HG03521 (cell line): Measurements from ENCODE around the gene TPTE2.
"Not testable (repeated sequence)": the region's sequence is repeated elsewhere in the genome, so short reads cannot be mapped to it uniquely, and the experiment has no call there.

Experiments used
- ATAC-seq: cut with Tn5 transposase; IDR thresholded peaks from one replicate; pipeline ENCODE4 v1.9.1; 2021; ENCODE audit warnings: mild to moderate bottlenecking, moderate library complexity; ENCODE audit not compliant: unreplicated experiment

The TPTE2 gene

GRCh38 chr13:19561127-19561582 is at the start of gene TPTE2:
TPTE2 (minus strand) TSS chr13:19561532; CDS start chr13:19503234, 58,298 bp downstream.
- not testable (repeated sequence) for ATAC-seq

- ATAC-seq = no peak
Measured at GRCh38 chr13:19607523-19608078, 46.3 kb upstream of the TPTE2 start.

- no peak for ATAC-seq
Measured at GRCh38 chr13:19606737-19607136, 45.4 kb upstream of the TPTE2 start.

GRCh38 chr13:19606152-19606551 is 44.8 kb upstream of the TPTE2 start:
- ATAC-seq = no peak

GRCh38 chr13:19605161-19605955 is 44.0 kb upstream of the TPTE2 start:
- ATAC-seq = no peak

GRCh38 chr13:19604306-19604705 is 43.0 kb upstream of the TPTE2 start:
- ATAC-seq = no peak

GRCh38 chr13:19601749-19602725 is 40.7 kb upstream of the TPTE2 start:
- ATAC-seq = peak; percentile 88

GRCh38 chr13:19597523-19597922 is 36.2 kb upstream of the TPTE2 start:
- ATAC-seq = no peak

- no peak for ATAC-seq
Measured at GRCh38 chr13:19596960-19597361, 35.6 kb upstream of the TPTE2 start.

GRCh38 chr13:19596086-19596485 is 34.8 kb upstream of the TPTE2 start:
- ATAC-seq = no peak

- no peak for ATAC-seq
Measured at GRCh38 chr13:19592657-19593180, 31.4 kb upstream of the TPTE2 start.

- no peak for ATAC-seq
Measured at GRCh38 chr13:19591864-19592263, 30.5 kb upstream of the TPTE2 start.

- ATAC-seq = no peak
Measured at GRCh38 chr13:19590423-19590822, 29.1 kb upstream of the TPTE2 start.

GRCh38 chr13:19589312-19589711 is 28.0 kb upstream of the TPTE2 start:
- no peak for ATAC-seq

- ATAC-seq = peak; percentile 74
Measured at GRCh38 chr13:19587635-19588300, 26.4 kb upstream of the TPTE2 start.

GRCh38 chr13:19586904-19587634 is 25.7 kb upstream of the TPTE2 start:
- ATAC-seq = peak; percentile 76

- ATAC-seq = no peak
Measured at GRCh38 chr13:19581675-19582074, 20.3 kb upstream of the TPTE2 start.

GRCh38 chr13:19575230-19575629 is 13.9 kb upstream of the TPTE2 start:
- ATAC-seq = no peak

- ATAC-seq = no peak
Measured at GRCh38 chr13:19573120-19573716, 11.9 kb upstream of the TPTE2 start.
